ENCODE results near the gene DNAI2. TPM values are rescaled to one million over a fixed set of nuclear protein-coding genes. Genes with fewer than 3 reads are reported as not detected.

The DNAI2 gene
- total RNA-seq, 1 donor from 2014 or later: not detected

GRCh38 chr17:74343526-74344284 lies 69.7 kb downstream of the DNAI2 start:
- no peak for TF ChIP-seq CTCF (conservative IDR thresholded peaks at IDR 0.05; ENCODE audit: low read depth, low read length)
- no peak overlapping the region for H3K4me3 ChIP-seq (ENCODE audit: low read depth, low read length)
- no peak for DNase-seq (ENCODE audit: low read depth)

- no peak for TF ChIP-seq CTCF (conservative IDR thresholded peaks at IDR 0.05; ENCODE audit: low read depth, low read length)
- no peak for DNase-seq (ENCODE audit: low read depth)
- H3K4me3 ChIP-seq (ENCODE audit: low read depth, low read length): no peak overlapping the region
These were observed 70.6 kb downstream of the DNAI2 start for GRCh38 chr17:74344658-74345057.

GRCh38 chr17:74345433-74346241 lies 71.6 kb downstream of the DNAI2 start:
- H3K4me3 ChIP-seq (ENCODE audit: low read depth, low read length): no peak overlapping the region
- DNase-seq (ENCODE audit: low read depth): no peak
- no peak for TF ChIP-seq CTCF (conservative IDR thresholded peaks at IDR 0.05; ENCODE audit: low read depth, low read length)

GRCh38 chr17:74347646-74348045 lies 73.6 kb downstream of the DNAI2 start:
- no peak for TF ChIP-seq CTCF (conservative IDR thresholded peaks at IDR 0.05; ENCODE audit: low read depth, low read length)
- DNase-seq (ENCODE audit: low read depth): no peak
- H3K4me3 ChIP-seq (ENCODE audit: low read depth, low read length): no peak overlapping the region

- no peak for DNase-seq (ENCODE audit: low read depth)
- TF ChIP-seq CTCF (conservative IDR thresholded peaks at IDR 0.05; ENCODE audit: low read depth, low read length): no peak
- no peak overlapping the region for H3K4me3 ChIP-seq (ENCODE audit: low read depth, low read length)
These were observed 75.1 kb downstream of the DNAI2 start for GRCh38 chr17:74349120-74349519.

GRCh38 chr17:74350486-74350885 lies 76.5 kb downstream of the DNAI2 start:
- no peak for TF ChIP-seq CTCF (conservative IDR thresholded peaks at IDR 0.05; ENCODE audit: low read depth, low read length)
- no peak for DNase-seq (ENCODE audit: low read depth)
- H3K4me3 ChIP-seq (ENCODE audit: low read depth, low read length): no peak overlapping the region
